ENCODE results near the gene TBC1D26. TPM values are rescaled to one million over a fixed set of nuclear protein-coding genes. Genes with fewer than 3 reads are reported as not detected.
"Not testable (repeated sequence)": the region's sequence is repeated elsewhere in the genome, so short reads cannot be mapped to it uniquely, and the experiment has no call there.

Gene TBC1D26
- total RNA-seq, 1 experiment from 2014 or later, result not detected

GRCh38 chr17:15742921-15743320 lies 10.8 kb downstream of the TBC1D26 start:
- DNase-seq (ENCODE audit: low spot score), result no peak

- DNase-seq (ENCODE audit: low spot score), result peak; percentile 2
Measured at GRCh38 chr17:15744074-15744676, 12.1 kb downstream of the TBC1D26 start.

- no peak for DNase-seq (ENCODE audit: low spot score)
Measured at GRCh38 chr17:15744885-15745284, 12.8 kb downstream of the TBC1D26 start.

- DNase-seq (ENCODE audit: low spot score), result not testable (repeated sequence)
Measured at GRCh38 chr17:15749403-15749802, 17.3 kb downstream of the TBC1D26 start.

- DNase-seq (ENCODE audit: low spot score), result not testable (repeated sequence)
Measured at GRCh38 chr17:15768865-15769533, 36.9 kb downstream of the TBC1D26 start.

GRCh38 chr17:15770679-15771078 lies 38.6 kb downstream of the TBC1D26 start:
- DNase-seq (ENCODE audit: low spot score), result not testable (repeated sequence)

- DNase-seq (ENCODE audit: low spot score), result no peak
Measured at GRCh38 chr17:15776871-15777270, 44.8 kb downstream of the TBC1D26 start.

GRCh38 chr17:15777297-15777696 lies 45.2 kb downstream of the TBC1D26 start:
- no peak for DNase-seq (ENCODE audit: low spot score)

GRCh38 chr17:15777717-15778116 lies 45.6 kb downstream of the TBC1D26 start:
- DNase-seq (ENCODE audit: low spot score), result no peak

- DNase-seq (ENCODE audit: low spot score), result no peak
Measured at GRCh38 chr17:15779119-15779518, 47.0 kb downstream of the TBC1D26 start.

- DNase-seq (ENCODE audit: low spot score), result no peak
Measured at GRCh38 chr17:15780188-15780587, 48.1 kb downstream of the TBC1D26 start.

- no peak for DNase-seq (ENCODE audit: low spot score)
Measured at GRCh38 chr17:15782866-15783265, 50.8 kb downstream of the TBC1D26 start.

- DNase-seq (ENCODE audit: low spot score), result no peak
Measured at GRCh38 chr17:15783461-15783860, 51.4 kb downstream of the TBC1D26 start.

GRCh38 chr17:15784351-15784750 lies 52.3 kb downstream of the TBC1D26 start:
- not testable (repeated sequence) for DNase-seq (ENCODE audit: low spot score)

GRCh38 chr17:15787363-15788075 lies 55.4 kb downstream of the TBC1D26 start:
- DNase-seq (ENCODE audit: low spot score), result not testable (repeated sequence)

GRCh38 chr17:15788365-15788764 lies 56.3 kb downstream of the TBC1D26 start:
- not testable (repeated sequence) for DNase-seq (ENCODE audit: low spot score)

Other genes starting within 250 kb of the TBC1D26 start
- gene TVP23C, start 168.8 kb upstream of the TBC1D26 start, total RNA-seq (2014; rRNA removed; shearing (Covaris generic)), result 3.6 and 5.3 TPM in 2 replicates
- gene FBXW10B, start 112.6 kb upstream of the TBC1D26 start, total RNA-seq (2014; rRNA removed; shearing (Covaris generic)), result 0.79 and 4.6 TPM in 2 replicates
- 193 TPM in 2 replicates for gene TRIM16, start 48.0 kb upstream of the TBC1D26 start, total RNA-seq (2014; rRNA removed; shearing (Covaris generic))
- 19.3 and 26.9 TPM in 2 replicates for gene ZNF286A, start 32.5 kb upstream of the TBC1D26 start, total RNA-seq (2014; rRNA removed; shearing (Covaris generic))
- gene ADORA2B, start 212.8 kb downstream of the TBC1D26 start, total RNA-seq (2014; rRNA removed; shearing (Covaris generic)), result 29.3 and 32.1 TPM in 2 replicates

Measured in H4 (cell line).